ENCODE measurements around the gene PTGES3. TPM values are rescaled to one million over a fixed set of nuclear protein-coding genes. Genes with fewer than 3 reads are reported as not detected.
"Not testable (repeated sequence)": the region's sequence is repeated elsewhere in the genome, so short reads cannot be mapped to it uniquely, and the experiment has no call there.

The PTGES3 gene, protein sequence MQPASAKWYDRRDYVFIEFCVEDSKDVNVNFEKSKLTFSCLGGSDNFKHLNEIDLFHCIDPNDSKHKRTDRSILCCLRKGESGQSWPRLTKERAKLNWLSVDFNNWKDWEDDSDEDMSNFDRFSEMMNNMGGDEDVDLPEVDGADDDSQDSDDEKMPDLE
- total RNA-seq: 100 to 1,000 TPM in 5 of 9 donors, 10 to 100 TPM in 4; 47.3 to 171 (median 106) TPM
- polyA plus RNA-seq: 100 to 1,000 TPM in 1 of 3 donors, 10 to 100 TPM in 2; 49.1 to 296 (median 68.1) TPM
- long read RNA-seq, donor 1, transcript PTGES3-201 (8 exons, 1,920 nt): major isoform, 71 of 78 reads
- long read RNA-seq, donor 1, partial matches to known transcripts: 0 of 78 reads
- long read RNA-seq, donor 1, other reads (novel, unspliced or antisense): 0 of 78 reads
- long read RNA-seq, donor 2, transcript PTGES3-201 (8 exons, 1,920 nt): major isoform, 67 of 84 reads
- long read RNA-seq, donor 2, partial matches to known transcripts: 15 of 84 reads
- long read RNA-seq, donor 2, other reads (novel, unspliced or antisense): 0 of 84 reads
- long read RNA-seq, donor 3, transcript PTGES3-201 (8 exons, 1,920 nt): major isoform, 82 of 89 reads
- long read RNA-seq, donor 3, partial matches to known transcripts: 0 of 89 reads
- long read RNA-seq, donor 3, other reads (novel, unspliced or antisense): 0 of 89 reads
- long read RNA-seq, donor 4, transcript PTGES3-202 (7 exons, 1,547 nt): minor isoform, 5 of 166 reads
- long read RNA-seq, donor 4, transcript PTGES3-201 (8 exons, 1,920 nt): major isoform, 139 of 166 reads
- long read RNA-seq, donor 4, transcript PTGES3-204 (7 exons, 1,017 nt): minor isoform, 6 of 166 reads
- long read RNA-seq, donor 4, partial matches to known transcripts: 6 of 166 reads
- long read RNA-seq, donor 4, other reads (novel, unspliced or antisense): 10 of 166 reads
- long read RNA-seq, donor 5, transcript PTGES3-204 (7 exons, 1,017 nt): minor isoform, 11 of 323 reads
- long read RNA-seq, donor 5, transcript PTGES3-202 (7 exons, 1,547 nt): minor isoform, 14 of 323 reads
- long read RNA-seq, donor 5, transcript PTGES3-201 (8 exons, 1,920 nt): major isoform, 281 of 323 reads
- long read RNA-seq, donor 5, partial matches to known transcripts: 2 of 323 reads
- long read RNA-seq, donor 5, other reads (novel, unspliced or antisense): 15 of 323 reads
- long read RNA-seq, donor 6, transcript PTGES3-201 (8 exons, 1,920 nt): major isoform, 122 of 145 reads
- long read RNA-seq, donor 6, partial matches to known transcripts: 8 of 145 reads
- long read RNA-seq, donor 6, other reads (novel, unspliced or antisense): 10 of 145 reads
- long read RNA-seq, donor 7, transcript PTGES3-201 (8 exons, 1,920 nt): major isoform, 35 of 47 reads
- long read RNA-seq, donor 7, partial matches to known transcripts: 11 of 47 reads
- long read RNA-seq, donor 7, other reads (novel, unspliced or antisense): 0 of 47 reads
- long read RNA-seq, donor 8, transcript PTGES3-201 (8 exons, 1,920 nt): major isoform, 112 of 122 reads
- long read RNA-seq, donor 8, partial matches to known transcripts: 8 of 122 reads
- long read RNA-seq, donor 8, other reads (novel, unspliced or antisense): 0 of 122 reads
- long read RNA-seq, donor 9, transcript PTGES3-201 (8 exons, 1,920 nt): major isoform, 74 of 95 reads
- long read RNA-seq, donor 9, partial matches to known transcripts: 8 of 95 reads
- long read RNA-seq, donor 9, other reads (novel, unspliced or antisense): 5 of 95 reads
- long read RNA-seq, donor 10, transcript PTGES3-201 (8 exons, 1,920 nt): major isoform, 34 of 38 reads
- long read RNA-seq, donor 10, partial matches to known transcripts: 0 of 38 reads
- long read RNA-seq, donor 10, other reads (novel, unspliced or antisense): 0 of 38 reads

DNA sequence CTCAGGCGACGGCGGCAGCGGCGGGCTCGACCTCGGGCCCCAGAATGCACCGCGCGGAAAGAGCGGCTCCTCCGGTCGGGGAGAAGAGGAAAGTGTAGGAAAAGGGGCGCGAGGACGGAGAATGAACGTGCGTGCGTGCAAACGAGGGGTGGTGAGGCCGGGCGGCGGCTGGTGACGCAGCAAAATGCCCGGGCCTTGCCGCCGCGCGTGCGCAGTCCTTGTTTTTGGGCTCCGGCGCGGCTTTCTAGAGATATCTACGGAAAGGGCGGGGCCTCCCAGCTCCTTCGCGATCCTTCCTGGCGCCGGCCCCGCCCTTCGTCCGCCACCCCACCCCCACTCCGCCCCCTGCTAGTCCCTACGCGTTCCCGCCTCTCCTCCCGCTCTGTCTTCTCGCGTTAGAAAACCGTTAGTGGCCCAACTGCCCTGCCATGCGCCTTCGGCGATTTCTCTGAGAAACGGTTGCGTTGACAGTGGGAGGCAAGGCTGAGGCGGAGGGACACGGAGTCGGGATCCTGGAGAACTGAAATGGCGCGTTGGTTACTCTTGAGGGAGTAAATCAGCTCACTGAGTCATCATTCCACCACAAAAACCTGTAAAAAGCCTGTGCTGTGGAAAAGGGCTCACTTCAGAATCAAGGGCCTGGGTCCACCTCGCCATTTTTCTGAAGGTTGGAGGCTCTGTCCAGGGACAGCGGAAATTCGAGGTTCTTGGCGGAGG lies at the start of gene PTGES3:
TSS of gene PTGES3 (minus strand) at position 156 of the 717 bp plus-strand sequence. CDS start 285 bp downstream, outside the sequence.
- TF ChIP-seq POLR2A (IDR thresholded peaks at IDR 0.05) (peak; percentile 91 to 95), CTCF (IDR thresholded peaks at IDR 0.05) (peak in 1 of 6 experiments; percentile 13)
- H3K27me3 ChIP-seq: no peaks in the 10 kb centered on the region
- H3K4me1 ChIP-seq (replicated peaks in 1 of 2): peaks cover 23 to 32% of the 10 kb centered on the region in 2 donors
- DNase-seq: peak; percentile 98 to 99 (median 99)
- no peaks in the 10 kb centered on the region for H3K9me3 ChIP-seq (replicated peaks in 1 of 3)
- intact Hi-C loops (cut with DNase I): loop anchor here in 1 of 2 donors (5.0 kb wide), 1 partner anchor 56 kb away; the partner anchor contains the start of gene BAZ2A
- peak within 1 kb of the TSS; percentile 92 to 100 (median 99) for H3K27ac ChIP-seq
- peak within 1 kb of the TSS; percentile 11 to 95 (median 90) for H3K4me3 ChIP-seq
- no peaks in the 10 kb centered on the region for H3K36me3 ChIP-seq (replicated peaks in 1 of 2)
- 0 to 1% (median 0%) methylated on average over 39 to 64 of the region's 64 CpGs for WGBS, 4 donors

DNA sequence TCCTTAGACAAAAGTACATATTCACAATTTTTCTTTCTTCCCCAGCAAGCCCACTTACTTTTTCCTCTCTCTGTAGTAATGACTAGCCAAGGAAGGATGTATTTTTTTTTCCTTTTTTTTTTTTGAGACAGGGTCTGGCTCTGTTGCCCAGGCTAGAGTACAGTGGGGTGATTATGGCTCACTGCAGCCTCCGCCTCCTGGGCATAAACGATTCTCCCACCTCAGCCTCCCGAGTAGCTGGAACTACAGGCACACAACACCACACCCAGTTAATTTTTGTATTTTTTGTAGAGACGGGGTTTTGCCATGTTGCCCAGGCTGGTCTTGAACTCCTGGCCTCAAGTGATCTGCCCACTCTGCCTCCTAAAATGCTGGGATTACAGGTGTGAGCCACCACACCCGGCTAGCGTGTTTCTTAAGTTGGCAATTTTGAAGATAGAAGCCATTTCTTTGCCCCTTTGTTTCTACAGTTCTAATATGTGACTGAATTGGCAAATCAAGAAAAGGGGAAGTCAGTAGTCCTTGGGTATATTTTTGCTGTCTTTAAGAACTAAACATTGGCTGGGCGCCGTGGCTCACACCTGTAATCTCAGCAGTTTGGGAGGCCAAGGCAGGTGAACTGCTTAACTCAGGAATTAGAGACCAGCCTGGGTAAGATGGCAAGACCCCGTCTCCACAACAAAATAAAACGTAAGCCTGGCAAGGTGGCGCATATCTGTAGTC lies 40.2 kb upstream of the PTGES3 start:
- Histone ChIP-seq H3K9me3 (replicated peaks in 1 of 3) (no peaks in the 10 kb centered on the region), H3K27ac (no peak overlapping the region), H3K36me3 (replicated peaks in 1 of 2) (peaks cover 0 to 8% of the 10 kb centered on the region in 2 donors), H3K27me3 (no peaks in the 10 kb centered on the region), H3K4me3 (no peak overlapping the region), H3K4me1 (replicated peaks in 1 of 2) (peaks cover 5 to 8% of the 10 kb centered on the region in 2 donors)
- intact Hi-C loops (cut with DNase I): loop anchor here in 1 of 2 donors (10.0 kb wide), 1 partner anchor 83 kb away; the partner anchor contains the start of gene ATP5F1B
- DNase-seq: no peak
- TF ChIP-seq CTCF (IDR thresholded peaks at IDR 0.05) (no peak), POLR2A (IDR thresholded peaks at IDR 0.05) (no peak)
- 93 to 97% (median 95%) methylated on average over 11 of the region's 11 CpGs for WGBS, 4 donors

GRCh38 chr12:56726196-56726675 lies 38.2 kb upstream of the PTGES3 start:
- Histone ChIP-seq H3K4me3 (peak overlapping the region in 1 of 4 donors; percentile 64), H3K27ac (peak overlapping the region; percentile 81 to 97 (median 87)), H3K4me1 (replicated peaks in 1 of 2) (peaks cover 25 to 27% of the 10 kb centered on the region in 2 donors)
- WGBS, 4 donors: 64 to 81% (median 74%) methylated on average over 15 of the region's 15 CpGs
- H3K36me3 ChIP-seq (replicated peaks in 1 of 2); H3K9me3 ChIP-seq (replicated peaks in 1 of 3); H3K27me3 ChIP-seq; DNase-seq: not testable (repeated sequence)
- intact Hi-C loops (cut with DNase I): loop anchor here in 1 of 2 donors (10.0 kb wide), 1 partner anchor 81 kb away; the partner anchor contains the start of gene ATP5F1B
